ENCODE results near the gene CALHM2.

CALHM2 gene

GRCh38 chr10:103397191-103397825 lies 54.9 kb downstream of the CALHM2 start:
- DNase-seq = no peak

GRCh38 chr10:103396789-103397087 lies 55.4 kb downstream of the CALHM2 start:
- DNase-seq = no peak
